OCI-LY1 (cell line): Measurements from ENCODE around the gene KCNMA1.

Source experiments
- CTCF ChIP-seq: fragments of 200-600 bp; sonication (generic), shearing (Covaris generic); IDR thresholded peaks from 2 replicates; pipeline ENCODE4 v1.5.1; 2017; ENCODE audit warnings: mild to moderate bottlenecking, antibody characterized with exemption, low read length, moderate library complexity, mixed read lengths
- EZH2 ChIP-seq: fragments of 200-600 bp; sonication (generic), shearing (Covaris generic); IDR thresholded peaks from 2 replicates; pipeline ENCODE4 v1.8.0; 2017; ENCODE audit warnings: borderline replicate concordance, mixed run types, mild to moderate bottlenecking, antibody characterized with exemption, low read length, moderate library complexity, mixed read lengths

- TF ChIP-seq CTCF (peak; percentile 74), EZH2 (no peak)
These were observed 632.6 kb downstream of the KCNMA1 start for GRCh38 chr10:77004917-77005564.
